Inflammatory macrophage (primary cell): ENCODE measurements around the gene TTC5.
"Not testable (repeated sequence)": the region's sequence is repeated elsewhere in the genome, so short reads cannot be mapped to it uniquely, and the experiment has no call there.

Experiments used
- DNase-seq, 2 donors: peaks; one replicate each; pipeline ENCODE4 v3.0.0-alpha.2; 2020 to 2022
- total RNA-seq, 18 experiments: gene quantifications; one replicate each; lab custom pipeline; 2026; ENCODE audit warnings: mixed read lengths in 6 of 18, inconsistent platforms in 2 of 18; lab: John Stamatoyannopoulos, UW

The TTC5 gene, protein sequence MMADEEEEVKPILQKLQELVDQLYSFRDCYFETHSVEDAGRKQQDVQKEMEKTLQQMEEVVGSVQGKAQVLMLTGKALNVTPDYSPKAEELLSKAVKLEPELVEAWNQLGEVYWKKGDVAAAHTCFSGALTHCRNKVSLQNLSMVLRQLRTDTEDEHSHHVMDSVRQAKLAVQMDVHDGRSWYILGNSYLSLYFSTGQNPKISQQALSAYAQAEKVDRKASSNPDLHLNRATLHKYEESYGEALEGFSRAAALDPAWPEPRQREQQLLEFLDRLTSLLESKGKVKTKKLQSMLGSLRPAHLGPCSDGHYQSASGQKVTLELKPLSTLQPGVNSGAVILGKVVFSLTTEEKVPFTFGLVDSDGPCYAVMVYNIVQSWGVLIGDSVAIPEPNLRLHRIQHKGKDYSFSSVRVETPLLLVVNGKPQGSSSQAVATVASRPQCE
- 4.4 to 27.7 (median 20.7) reads per million in 18 experiments for total RNA-seq

- DNase-seq = peak; percentile 90 to 94
Measured at GRCh38 chr14:20305265-20306078, at the start of gene TTC5. TSS of gene TTC5 (minus strand) at chr14:20305951. CDS start at chr14:20305937, 14 bp downstream.

DNA sequence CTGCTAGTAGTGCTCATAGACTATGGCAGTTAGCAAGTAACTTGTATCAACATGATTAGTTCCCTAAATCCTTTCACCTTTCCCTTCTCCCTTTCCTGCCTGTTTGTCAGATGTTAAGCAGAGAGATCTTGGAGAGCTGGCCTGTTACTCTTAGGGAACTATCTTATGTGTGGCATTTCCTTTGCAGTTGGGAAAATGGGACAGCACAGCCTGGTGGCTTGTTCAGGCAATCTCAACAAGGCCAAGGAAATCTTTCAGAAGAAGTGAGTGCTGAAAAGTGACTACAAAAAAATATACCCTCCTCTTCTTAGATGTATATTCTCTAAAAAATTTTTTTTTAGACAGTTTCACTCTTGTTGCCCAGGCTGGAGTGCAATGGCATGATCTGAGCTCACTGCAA, 45.1 kb upstream of the TTC5 start:
- DNase-seq = no peak

- no peak for DNase-seq
Measured at GRCh38 chr14:20350282-20350681, 44.5 kb upstream of the TTC5 start.

DNA sequence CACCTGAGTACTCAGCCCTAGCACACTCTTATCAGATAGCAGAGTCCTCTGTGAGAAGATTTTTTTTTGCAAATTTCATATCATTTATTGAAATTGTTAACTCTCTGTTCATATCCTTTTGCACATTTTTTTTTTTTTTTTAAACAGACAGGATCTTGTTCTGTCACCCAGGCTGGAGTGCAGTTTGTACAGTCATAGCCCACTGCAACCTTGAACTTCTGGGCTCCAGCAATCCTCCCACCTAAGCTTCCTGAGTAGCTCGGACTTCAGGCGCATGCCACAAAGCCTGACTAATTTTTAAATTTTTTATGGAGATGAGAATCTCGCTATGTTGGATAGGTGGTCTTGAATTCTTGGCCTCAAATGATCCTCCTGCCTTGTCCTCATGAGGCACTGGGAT, 42.0 kb upstream of the TTC5 start:
- no peak for DNase-seq

GRCh38 chr14:20346713-20347112, 41.0 kb upstream of the TTC5 start:
- no peak for DNase-seq

GRCh38 chr14:20345366-20345765, 39.6 kb upstream of the TTC5 start:
- no peak for DNase-seq

- DNase-seq = no peak
Measured at GRCh38 chr14:20343862-20344220, 38.1 kb upstream of the TTC5 start.

- peak; percentile 100 for DNase-seq
Measured at GRCh38 chr14:20343092-20343861, 37.5 kb upstream of the TTC5 start, which contains the start of gene PARP2. TSS of gene PARP2 (plus strand) at chr14:20343635. CDS start at chr14:20343642, 7 bp downstream.

DNA sequence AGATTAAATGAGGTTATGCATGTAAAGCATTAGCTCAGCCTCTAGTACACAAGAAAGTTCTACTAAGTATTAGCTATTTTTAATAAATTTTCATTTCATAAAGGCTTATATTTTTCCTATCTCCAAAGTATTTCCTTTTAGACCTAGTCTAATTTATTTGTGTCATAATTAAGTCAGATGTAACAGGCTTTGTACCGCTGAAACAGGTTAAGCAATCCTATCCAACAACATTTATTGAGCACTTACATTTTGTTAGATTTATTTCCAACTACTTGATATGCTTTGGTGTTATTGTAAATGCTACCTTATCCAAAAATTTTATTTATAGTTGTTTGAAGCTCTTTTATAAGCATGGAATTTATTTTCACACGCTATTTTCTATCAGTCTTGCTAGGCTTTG, 35.9 kb upstream of the TTC5 start:
- DNase-seq = no peak

GRCh38 chr14:20341032-20341431, 35.3 kb upstream of the TTC5 start:
- not testable (repeated sequence) for DNase-seq

DNA sequence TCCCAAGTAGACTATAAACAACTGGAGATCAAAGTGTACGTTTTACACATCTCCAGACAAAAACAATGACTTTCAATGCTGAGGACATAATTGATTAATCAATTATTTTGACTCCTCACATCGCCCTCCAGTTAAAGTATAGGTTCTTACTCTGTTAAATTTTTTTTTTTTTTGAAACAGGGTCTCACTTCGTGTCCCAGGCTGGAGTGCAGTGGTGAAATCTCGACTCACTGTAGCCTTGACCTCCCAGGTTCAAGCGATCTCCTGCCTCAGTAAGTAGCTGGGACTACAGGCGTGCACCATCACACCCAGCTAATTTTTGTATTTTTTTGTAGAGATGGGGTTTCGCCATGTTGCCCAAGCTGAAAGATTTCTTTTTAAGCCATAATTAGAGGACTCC, 28.3 kb upstream of the TTC5 start:
- no peak for DNase-seq

- DNase-seq = no peak
Measured at GRCh38 chr14:20333494-20333841, 27.7 kb upstream of the TTC5 start.

- DNase-seq = peak; percentile 61 to 77
Measured at GRCh38 chr14:20332788-20333493, 27.2 kb upstream of the TTC5 start, which contains the start of gene CCNB1IP1. TSS of gene CCNB1IP1 (minus strand) at chr14:20333279. CDS start at chr14:20316523, 16,756 bp downstream.

DNA sequence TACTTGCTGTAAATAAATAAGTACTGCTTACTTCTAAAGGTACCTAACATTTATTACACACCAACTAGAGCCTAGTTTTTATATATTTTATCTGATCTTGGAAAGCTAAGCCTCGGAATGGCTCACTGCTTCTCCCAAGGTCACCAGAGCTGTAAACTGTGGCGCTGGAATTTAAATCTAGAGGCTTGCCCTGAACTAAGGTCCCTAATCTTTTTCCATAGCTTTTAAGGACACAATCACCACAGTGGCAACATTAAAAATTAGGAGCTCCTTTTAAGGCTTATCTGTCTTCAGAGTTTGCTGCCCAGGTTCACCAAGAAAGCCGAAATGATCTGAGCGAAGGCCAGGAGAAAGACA, 26.7 kb upstream of the TTC5 start:
- no peak for DNase-seq

- no peak for DNase-seq
Measured at GRCh38 chr14:20331053-20331613, 25.4 kb upstream of the TTC5 start.

GRCh38 chr14:20329355-20329754, 23.6 kb upstream of the TTC5 start:
- no peak for DNase-seq

GRCh38 chr14:20328705-20329104, 23.0 kb upstream of the TTC5 start:
- DNase-seq = no peak

DNA sequence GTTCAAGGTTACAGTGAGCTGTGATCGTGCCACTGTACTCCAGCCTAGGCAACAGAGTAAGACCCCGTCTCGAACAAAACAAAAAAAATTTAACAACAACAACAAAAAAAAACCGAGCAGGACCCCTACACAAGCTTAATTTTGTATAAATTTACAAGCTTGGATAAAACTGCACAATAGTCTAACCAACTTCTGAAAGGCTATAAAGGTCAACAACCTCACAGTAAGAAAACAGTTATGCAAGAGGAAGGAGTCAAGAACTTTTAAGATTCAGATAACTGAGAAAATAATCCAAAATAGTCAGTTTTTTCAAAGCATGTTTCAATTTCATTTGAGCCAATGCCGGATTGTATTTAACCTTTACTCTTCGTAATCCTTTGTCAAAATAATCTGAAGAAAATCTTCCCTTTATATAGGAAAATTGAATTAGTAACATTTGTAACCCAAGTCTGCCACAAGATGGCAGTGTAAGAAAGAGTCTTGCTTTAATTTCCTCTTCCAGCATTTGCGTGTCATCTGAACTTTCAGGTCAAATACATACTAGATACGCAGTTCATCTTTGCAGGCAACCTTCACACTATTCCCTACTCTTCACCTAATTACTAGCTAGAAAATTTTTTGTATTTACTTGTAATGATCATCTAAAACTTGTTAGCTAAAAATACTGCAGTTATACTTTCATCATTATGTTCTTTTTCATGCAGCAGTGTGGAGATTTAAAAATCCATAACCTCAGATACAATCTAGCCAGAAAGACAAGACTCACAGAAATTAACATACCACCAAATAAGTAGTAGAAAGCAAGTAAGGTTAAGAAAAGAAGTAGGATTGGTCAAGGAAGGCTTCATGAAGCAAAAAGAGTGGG, 21.5 kb upstream of the TTC5 start:
- peak; percentile 62 to 72 for DNase-seq

DNA sequence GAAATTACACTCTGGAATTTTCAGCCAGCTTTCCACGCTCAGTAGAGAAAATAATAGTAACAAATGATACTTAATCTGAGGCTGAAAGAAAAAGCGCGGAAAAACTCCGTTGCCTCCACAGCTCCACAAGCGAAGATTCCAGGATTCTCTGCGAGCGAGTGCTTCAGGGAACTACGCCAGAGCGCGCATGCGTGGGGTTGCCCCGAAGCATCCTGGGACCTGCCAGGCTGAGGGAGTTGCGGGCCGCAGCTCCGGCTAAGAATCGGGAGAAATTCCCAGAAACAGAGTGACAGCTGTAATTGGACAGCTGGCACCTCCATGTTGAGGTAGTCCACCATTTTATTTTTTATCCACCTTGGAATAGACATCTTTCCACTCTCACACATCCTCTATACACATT, 12.0 kb upstream of the TTC5 start:
- DNase-seq = no peak

DNA sequence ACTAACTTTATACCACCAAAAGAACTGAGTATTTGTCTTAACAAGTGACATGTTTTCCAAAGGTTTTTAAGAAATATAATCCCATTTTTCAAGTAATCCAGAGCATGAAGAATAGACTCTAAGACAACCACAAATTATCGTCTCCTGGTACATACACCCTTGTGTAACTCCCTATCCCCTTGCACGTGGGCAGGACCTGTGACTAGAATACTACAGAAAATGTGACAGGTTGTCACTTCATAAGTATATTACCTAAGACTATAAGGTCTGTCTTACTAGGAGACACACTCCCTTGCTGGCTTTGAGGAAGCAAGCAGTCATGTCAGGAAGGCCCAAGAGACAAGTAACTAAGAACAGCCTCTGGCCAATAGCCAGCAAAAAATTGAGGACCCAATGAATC, 8.3 kb upstream of the TTC5 start:
- no peak for DNase-seq

DNA sequence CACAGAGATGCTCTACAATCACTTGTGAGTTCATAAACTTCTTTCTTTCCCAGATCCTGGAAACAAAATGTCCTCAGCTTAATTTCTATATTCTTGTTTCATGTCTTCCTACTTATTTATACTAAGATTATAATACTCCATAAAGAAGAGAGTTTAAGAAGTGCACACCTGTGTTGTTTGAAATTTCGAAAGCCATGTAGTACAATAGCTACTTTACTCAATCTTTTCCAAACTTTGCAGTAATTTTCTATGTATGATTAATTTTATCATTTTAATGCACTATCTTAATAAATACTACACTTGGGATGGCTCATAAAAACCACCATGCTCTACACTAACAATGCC, 300 bp upstream of the TTC5 start:
- no peak for DNase-seq
